Stimulated activated CD4-positive, alpha-beta T cell treated with anti-CD3 and anti-CD28 coated beads, Interleukin-2, amount 100 ng/mL, for 24 hours (primary cell): ENCODE results near the gene ALDH1B1.

ENCODE experiments used
- DNase-seq, 2 donors: peaks; one replicate each; pipeline ENCODE4 v3.0.0-alpha.2; 2020

Gene ALDH1B1

DNA sequence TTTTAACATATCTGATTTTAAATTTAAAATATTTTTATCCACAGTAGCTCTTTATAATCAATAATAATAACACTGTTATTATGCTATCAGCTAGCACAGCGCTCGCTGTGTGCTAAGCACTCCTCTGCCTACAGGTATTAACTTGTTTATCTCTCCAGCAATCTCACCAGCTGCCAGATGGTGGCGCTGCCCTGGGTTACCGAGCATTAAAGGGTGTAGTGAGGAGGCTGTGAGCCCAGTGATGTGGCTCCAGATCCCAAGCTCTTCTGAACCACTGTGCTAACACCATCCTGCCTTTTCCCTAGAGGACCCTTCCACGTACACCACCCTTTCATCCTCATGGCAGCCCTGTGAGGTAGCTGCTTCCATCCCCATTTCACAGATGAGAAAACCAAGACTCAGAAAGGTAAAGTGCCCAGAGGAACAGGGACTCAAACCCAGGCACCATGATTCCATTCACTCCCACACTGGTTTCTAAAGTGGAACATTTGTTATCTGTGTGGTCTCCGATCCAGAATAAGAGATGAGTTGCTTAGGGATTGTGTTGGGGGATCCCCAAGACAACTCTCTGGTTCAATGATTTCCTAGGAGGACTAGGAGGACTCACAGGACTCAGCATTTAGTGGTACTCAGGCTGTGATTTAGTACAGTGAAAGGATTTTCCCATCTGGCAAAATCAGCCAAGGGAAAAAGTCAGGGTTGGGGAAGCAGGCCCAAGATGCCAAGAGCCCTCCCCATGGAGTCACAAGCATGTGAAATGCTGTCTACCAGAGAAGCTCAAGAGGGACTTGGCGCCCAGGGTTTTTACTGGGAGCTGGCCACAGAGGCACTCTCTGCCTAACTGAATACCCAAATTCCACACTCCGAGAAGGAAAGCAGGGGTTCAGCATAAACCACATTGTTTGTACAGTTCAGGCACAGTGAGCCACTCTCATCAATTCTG lies 24.8 kb downstream of the ALDH1B1 start:
- peak; percentile 30 to 63 for DNase-seq

DNA sequence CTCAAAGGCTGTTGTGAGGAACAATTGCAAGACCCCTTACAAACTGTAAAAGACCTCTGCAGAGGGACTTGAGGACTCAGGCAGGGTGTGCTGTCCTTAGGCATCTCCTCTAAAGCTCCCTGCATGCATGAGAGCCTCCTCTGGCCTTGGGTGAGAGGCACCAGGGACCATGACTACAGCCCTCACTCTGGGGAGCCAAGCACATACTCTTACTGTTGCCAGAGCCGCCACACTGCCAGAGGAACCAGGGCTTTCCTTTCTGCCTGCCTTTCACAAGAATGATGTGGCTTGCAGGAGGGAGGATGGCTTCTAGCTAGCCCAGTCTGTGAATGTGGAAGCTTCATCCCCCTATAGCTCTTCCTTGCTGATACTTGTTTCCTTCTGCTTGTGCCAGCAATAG lies 25.9 kb downstream of the ALDH1B1 start:
- no peak for DNase-seq

DNA sequence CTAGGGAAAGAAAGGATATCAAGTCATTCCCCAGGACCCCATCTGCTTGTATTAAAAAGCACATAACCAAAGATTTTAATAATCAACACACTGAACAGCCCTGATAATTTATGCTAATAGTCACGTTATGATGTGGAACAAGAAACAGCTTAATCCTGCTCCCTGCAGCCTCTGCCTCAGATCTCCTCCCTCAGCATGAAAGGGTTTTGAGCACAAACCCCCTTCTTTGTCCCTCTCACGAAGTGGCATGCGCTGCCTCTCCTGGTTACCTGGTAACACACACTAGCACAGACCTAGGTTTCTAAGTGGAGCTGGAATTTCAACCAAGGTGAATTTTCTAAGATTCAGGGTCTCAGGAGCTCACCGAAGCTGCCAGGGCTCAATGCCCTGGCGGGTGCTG lies 26.7 kb downstream of the ALDH1B1 start:
- DNase-seq, result no peak

DNA sequence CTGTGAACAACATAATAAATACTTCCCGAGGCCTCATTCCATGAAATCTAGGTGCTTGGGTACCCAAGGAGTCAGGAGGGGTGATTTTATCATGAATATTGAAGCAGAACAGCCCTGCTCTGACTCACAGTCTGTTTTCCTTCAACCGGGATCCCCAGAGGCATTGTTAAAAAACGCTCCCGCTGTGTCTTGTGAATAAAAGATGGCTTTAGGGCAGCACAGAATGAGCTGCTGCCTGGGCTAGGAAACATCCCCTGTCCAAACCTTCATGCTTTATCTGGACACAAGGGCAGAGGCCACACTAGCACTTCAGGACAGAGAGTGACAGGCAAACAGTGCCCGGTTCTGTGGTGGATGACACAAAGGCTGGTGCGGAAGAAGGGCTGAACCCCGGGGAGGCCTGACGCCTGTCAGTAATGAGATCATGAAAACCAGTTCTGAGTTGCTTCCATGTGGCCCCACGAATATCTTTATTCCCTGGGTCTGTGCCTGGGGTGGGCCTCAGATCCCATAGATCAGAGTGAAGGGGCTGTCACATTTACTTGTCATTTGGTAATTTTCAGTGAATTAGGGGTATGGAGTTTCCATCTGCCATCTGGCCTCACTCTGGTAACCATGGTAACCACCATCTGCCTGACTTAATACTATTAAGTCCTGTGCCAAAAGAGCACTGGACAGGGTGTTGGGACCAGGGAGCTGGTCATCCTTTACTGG lies 29.2 kb downstream of the ALDH1B1 start:
- DNase-seq, result no peak

GRCh38 chr9:38422555-38423260 lies 30.2 kb downstream of the ALDH1B1 start:
- DNase-seq, result no peak

DNA sequence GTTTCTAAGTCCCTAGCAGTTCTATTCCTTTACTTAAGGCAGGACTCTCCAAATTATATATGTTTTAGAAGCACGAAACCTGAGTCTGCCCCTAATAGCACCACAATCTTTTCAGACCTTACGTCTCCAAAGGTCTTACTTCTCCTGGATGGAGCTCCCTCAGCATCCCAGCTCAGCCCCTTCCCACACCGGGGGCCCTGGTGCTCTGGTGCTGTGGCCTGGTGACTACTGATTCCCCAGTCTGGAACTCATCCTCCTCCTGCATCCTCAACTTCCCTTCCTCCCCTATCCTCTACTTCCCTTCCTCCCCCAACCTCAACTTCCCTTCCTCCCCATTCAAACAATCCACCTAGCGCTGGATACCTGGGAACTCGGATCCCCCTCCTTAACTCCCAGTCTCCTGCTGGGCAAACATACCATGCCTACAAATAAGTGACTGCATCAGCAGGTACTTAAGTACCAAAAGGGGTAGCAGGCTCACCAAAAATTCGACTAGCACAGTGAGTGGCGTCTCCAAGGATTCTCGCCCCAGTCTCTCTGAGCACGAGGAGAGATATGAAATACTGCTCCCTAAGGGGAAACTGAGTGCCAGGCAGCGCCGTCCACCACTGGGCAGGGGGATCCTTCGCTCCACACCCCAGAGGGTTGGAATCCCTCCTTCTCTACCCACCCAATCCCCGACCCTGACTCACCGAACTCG lies 30.9 kb downstream of the ALDH1B1 start:
- DNase-seq, result no peak

GRCh38 chr9:38423973-38424843 lies 31.7 kb downstream of the ALDH1B1 start, which contains the start of gene IGFBPL1:
IGFBPL1 (minus strand) TSS chr9:38424454; CDS start chr9:38424424, 30 bp downstream.
- DNase-seq, result peak in 1 of 2 donors; percentile 44

GRCh38 chr9:38424918-38425317 lies 32.4 kb downstream of the ALDH1B1 start:
- DNase-seq, result no peak

GRCh38 chr9:38428062-38428461 lies 35.6 kb downstream of the ALDH1B1 start:
- DNase-seq, result no peak

DNA sequence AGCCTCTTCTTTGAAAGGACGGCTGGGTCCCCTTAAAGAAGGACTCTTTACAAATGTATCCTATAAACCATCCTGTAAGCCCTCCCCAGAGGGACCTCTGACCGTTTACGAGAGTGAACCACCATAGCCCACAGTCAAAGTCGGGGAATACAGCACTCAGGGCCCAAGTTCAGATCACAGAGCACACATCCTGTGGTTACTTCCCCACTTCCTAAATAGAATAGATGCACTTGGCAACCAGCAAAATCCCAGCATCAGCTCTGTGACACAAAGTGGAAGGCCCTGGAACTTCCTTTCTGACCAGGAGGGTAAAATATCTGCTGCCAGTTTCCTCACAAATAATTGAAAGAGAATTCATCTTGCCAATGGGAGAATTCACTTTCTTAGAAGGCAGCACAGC lies 38.6 kb downstream of the ALDH1B1 start:
- no peak for DNase-seq

DNA sequence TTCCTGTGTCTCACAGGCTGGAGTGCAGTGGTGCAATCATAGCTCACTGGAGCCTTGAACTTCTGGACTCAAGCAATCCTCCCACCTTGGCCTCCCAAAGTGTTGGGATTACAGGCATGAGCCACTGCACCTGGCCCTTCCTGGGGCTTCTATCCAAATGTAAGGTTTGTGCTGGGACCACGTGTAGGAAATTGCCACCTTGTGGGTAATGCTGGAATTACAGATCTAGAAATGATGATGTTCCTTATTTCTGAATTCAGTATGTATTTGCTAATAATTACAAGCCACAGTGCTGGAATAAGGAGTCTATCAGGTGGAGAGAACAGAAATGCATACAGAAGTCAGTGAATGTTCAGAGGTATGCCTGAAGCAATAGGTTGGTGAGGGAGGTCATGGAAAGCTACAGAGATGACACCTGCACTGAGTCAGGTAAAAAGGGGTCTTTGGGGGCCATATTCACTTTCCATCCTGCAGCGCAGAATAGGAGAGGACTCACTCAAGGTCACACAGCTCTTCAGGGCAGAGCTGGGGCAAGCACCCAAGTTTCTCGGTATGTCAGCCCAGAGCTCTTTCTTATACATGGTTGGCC lies 40.5 kb downstream of the ALDH1B1 start:
- no peak for DNase-seq

- no peak for DNase-seq
Measured at GRCh38 chr9:38434365-38434764, 41.9 kb downstream of the ALDH1B1 start.

DNA sequence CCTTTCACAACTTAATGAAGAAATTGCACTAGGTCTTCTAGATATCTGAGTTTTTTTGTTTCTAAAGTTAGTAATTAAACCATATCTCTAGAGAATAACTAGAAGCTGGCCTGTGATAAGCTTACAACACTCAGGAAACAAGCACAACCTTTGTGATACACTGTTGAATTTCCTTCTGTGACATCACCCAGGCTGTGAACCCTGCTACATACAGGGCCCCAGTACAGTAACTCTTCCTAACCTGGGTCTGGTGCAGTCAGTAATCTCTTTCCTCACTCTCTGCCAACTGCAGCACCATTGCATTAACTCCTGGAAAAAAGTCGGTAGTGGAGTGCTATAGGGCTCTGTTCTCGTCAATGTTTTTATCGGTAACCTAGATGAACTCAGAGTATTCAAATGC lies 42.4 kb downstream of the ALDH1B1 start:
- no peak for DNase-seq

DNA sequence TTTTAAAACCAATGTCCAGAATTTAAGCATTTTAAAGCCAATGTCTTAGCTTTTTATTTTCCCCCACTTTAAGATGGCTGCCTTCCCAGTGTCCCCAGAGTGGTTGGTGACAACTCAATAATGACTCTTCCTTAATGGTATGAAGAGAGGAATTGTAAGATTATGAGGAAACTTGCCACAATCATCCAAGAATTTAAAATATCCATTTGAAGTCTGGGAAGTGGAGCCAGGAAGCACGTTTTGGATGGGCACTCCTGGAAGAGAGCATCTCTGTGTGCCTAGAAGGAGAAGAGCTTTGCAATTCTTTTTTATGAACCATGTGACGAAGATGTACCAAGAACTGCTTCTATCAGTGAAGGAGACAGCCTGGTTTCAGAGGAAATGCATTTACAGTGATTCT lies 43.0 kb downstream of the ALDH1B1 start:
- DNase-seq, result no peak

- no peak for DNase-seq
Measured at GRCh38 chr9:38436708-38437107, 44.2 kb downstream of the ALDH1B1 start.

GRCh38 chr9:38437193-38437823 lies 44.8 kb downstream of the ALDH1B1 start:
- DNase-seq, result no peak

GRCh38 chr9:38439291-38439915 lies 46.9 kb downstream of the ALDH1B1 start:
- DNase-seq, result no peak

- DNase-seq, result no peak
Measured at GRCh38 chr9:38439916-38440301, 47.4 kb downstream of the ALDH1B1 start.

DNA sequence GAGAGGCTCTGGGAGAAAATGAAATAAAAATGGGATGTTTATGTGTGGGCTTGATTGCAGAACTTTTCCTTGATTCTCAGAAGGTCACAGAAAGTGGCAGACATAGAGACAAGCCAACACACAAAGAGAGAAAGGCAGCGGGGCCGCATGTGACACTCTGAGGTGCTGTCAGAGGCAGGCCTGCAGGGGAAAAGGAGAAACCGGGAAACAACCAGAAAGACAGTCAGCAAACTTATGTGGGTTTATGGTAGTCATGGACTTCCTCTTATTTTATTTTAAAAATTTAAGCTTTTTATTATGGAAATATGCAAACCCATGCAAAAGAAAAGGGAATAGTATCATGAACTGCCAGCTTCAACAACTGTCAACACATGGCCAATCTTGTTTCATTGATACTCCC lies 48.0 kb downstream of the ALDH1B1 start:
- DNase-seq, result no peak

DNA sequence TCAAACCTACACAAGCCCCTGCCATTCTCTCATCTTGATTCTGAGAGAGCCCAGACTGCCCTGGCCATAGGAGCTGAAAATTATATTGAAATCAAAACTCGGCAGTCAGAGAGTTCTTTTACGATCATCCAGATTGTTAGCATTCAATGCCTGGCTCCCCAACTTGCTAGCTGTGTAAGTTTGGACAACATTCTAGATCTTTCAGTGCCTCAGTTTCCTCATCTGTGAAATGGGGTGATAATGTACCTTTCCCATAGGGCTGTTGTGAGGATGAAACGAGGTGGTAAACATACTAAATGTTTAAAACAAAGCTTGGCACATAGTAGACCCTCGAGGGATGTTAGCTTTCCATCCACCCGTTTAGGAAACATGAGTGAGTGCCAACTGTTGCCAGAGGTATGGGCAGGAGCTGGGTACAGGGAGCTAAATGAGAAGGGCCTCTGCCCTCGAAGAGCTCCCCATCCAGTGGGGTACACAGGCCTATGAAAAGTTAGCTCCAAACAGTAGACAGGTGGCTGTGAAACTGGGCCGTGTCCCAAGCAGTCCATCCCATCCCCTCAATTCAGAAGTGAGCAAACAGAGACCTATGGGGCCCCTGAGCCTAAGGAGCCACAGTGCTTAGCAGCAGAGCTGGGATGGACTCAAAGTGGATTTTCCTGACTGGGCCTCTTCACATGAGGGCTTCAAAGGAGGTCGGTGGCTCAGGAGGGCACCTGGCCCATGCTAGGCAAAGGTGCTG lies 49.0 kb downstream of the ALDH1B1 start:
- DNase-seq, result no peak
